K562 (cell line): ENCODE measurements around the gene UBALD2.

Experiments used
- ARID3A ChIP-seq: IDR thresholded peaks from 2 replicates; pipeline ENCODE4 v1.6.1; 2012; ENCODE audit warnings: low read depth, low read length, improper control_type of control experiment, borderline replicate concordance
- CTCF ChIP-seq, 3 experiments: IDR thresholded peaks in 2 of 3; conservative IDR thresholded peaks in 1 of 3; 2 replicates each; pipeline ENCODE4 v1.5.1; 2011 to 2012; ENCODE audit warnings: low read length in 3 of 3, mild to moderate bottlenecking in 3 of 3, control low read depth in 2 of 3, improper control_type of control experiment in 1 of 3, inconsistent platforms in 1 of 3, low read depth in 1 of 3, mixed read lengths in 1 of 3, moderate library complexity in 1 of 3; ENCODE audit not compliant: insufficient read depth in 2 of 3
- FOXK2 ChIP-seq, 2 experiments: fragments of 450-650 bp; IDR thresholded peaks in 1 of 2; conservative IDR thresholded peaks in 1 of 2; 2 replicates each; pipeline ENCODE4 v1.6.1; 2016; ENCODE audit warnings: low read depth in 2 of 2, mild to moderate bottlenecking in 1 of 2
- JUND ChIP-seq, 2 experiments: IDR thresholded peaks; 2 replicates in 1 of 2; 3 replicates in 1 of 2; pipeline ENCODE4 v1.6.1; 2011; ENCODE audit warnings: borderline replicate concordance in 2 of 2, low read depth in 2 of 2, low read length in 2 of 2, improper control_type of control experiment in 1 of 2, missing biosample characterization in 1 of 2, missing genetic modification characterization in 1 of 2, missing genetic modification reagents in 1 of 2
- KHSRP ChIP-seq: fragments of 450-650 bp; IDR thresholded peaks from 2 replicates; pipeline ENCODE4 v1.6.1; 2017
- POLR2A ChIP-seq: fragments of 450-650 bp; conservative IDR thresholded peaks from 2 replicates; pipeline ENCODE4 v1.6.1; 2016
- RUNX1 ChIP-seq: sonication (generic); IDR thresholded peaks from 2 replicates; pipeline ENCODE4 v1.6.1; 2016; ENCODE audit warnings: antibody characterized with exemption, low read depth
- ZNF282 ChIP-seq: sonication (generic); formaldehyde crosslinking; IDR thresholded peaks from 2 replicates; pipeline ENCODE4 v1.8.1; 2023; ENCODE audit warnings: missing genetic modification reagents
- ZNF551 ChIP-seq: fragments of 250-450 bp; sonication (Bioruptor Pico); IDR thresholded peaks from 2 replicates; pipeline ENCODE4 v1.5.0; 2021; ENCODE audit warnings: mild to moderate bottlenecking, moderate library complexity
- ZNF707 ChIP-seq: fragments of 250-450 bp; sonication (Bioruptor Pico); conservative IDR thresholded peaks from 2 replicates; pipeline ENCODE4 v1.8.0; 2022; ENCODE audit warnings: inconsistent platforms, mild to moderate bottlenecking, moderate library complexity

- TF ChIP-seq ZNF551 (CRISPR knock-in tag) (no peak), ZNF707 (CRISPR knock-in tag) (no peak), POLR2A (no peak), ZNF282 (CRISPR knock-in tag) (no peak), JUND (IDR thresholded peaks at IDR 0.05; ENCODE audit: borderline replicate concordance, low read depth, low read length) (no peak), JUND (tag; IDR thresholded peaks at IDR 0.05; ENCODE audit: borderline replicate concordance, low read depth, low read length) (no peak), ARID3A (no peak), CTCF (IDR thresholded peaks at IDR 0.05 in 2 of 3, conservative IDR thresholded peaks at IDR 0.05 in 1 of 3; ENCODE audit: insufficient read depth in 2 of 3, low read depth in 1 of 3, low read length in 3 of 3) (no peak), KHSRP (no peak), FOXK2 (conservative IDR thresholded peaks at IDR 0.05 in 1 of 2, IDR thresholded peaks at IDR 0.05 in 1 of 2; ENCODE audit: low read depth in 2 of 2) (no peak), RUNX1 (no peak)
These were observed 39.3 kb downstream of the UBALD2 start for GRCh38 chr17:76304226-76305134.
